ENCODE results near the gene RPS16.
A peak's percentile ranks its signal among the peaks of the same experiment; 100 is the strongest.

Gene RPS16

DNA sequence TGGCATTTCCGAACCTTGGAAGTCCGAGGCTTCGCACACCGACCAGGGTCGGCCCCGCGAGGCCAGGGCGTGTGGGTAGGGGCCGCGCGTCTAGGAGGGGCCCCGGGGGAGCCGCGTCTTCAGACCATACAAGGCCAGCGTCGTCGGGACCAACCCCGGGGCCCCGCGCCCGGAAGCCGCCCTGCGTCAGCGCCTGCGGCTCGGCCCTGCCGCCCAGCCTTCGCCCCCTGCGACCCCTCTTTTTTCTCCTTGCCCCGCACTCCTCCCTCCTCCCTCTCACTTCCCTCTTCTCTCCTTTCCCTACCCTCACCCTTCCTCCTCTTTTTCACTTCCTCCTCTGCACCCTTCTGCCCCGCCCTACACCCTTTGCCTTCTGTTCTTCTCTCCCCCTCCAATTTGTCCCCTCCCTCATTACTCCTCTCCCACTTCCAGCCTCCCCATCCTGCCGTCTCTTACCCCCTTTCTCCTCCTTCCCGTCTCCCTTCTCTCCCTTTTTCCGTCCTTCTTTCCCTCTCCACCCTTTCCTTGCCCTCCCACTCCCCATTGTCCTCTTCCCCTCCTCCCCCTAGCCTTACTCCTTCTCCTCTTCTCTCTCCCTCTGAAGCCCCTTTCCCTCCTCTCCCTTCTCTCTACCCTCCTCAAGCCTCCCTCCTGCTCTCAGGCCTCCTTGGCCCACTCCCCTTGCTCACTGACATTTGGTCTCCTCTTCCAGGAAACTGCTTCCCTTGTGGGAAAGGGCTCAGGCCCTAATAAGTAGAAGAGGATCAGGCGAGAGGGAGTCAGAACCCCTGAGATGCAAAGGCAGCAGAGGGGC lies 25.5 kb downstream of the RPS16 start (continued):
- TF ChIP-seq, protein P1, sequence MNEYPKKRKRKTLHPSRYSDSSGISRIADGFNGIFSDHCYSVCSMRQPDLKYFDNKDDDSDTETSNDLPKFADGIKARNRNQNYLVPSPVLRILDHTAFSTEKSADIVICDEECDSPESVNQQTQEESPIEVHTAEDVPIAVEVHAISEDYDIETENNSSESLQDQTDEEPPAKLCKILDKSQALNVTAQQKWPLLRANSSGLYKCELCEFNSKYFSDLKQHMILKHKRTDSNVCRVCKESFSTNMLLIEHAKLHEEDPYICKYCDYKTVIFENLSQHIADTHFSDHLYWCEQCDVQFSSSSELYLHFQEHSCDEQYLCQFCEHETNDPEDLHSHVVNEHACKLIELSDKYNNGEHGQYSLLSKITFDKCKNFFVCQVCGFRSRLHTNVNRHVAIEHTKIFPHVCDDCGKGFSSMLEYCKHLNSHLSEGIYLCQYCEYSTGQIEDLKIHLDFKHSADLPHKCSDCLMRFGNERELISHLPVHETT (tag by site-specific recombination; IDR thresholded peaks at IDR 0.05) = peak; percentile 87
- TF ChIP-seq ZNF121 (tag by site-specific recombination; IDR thresholded peaks at IDR 0.05) = no peak
- no peak for TF ChIP-seq ZNF114 (tag by site-specific recombination; IDR thresholded peaks at IDR 0.05)
- peak; percentile 91 for TF ChIP-seq SP3 (tag by site-specific recombination; IDR thresholded peaks at IDR 0.05)
- TF ChIP-seq ZNF248 (tag by site-specific recombination; IDR thresholded peaks at IDR 0.05) = peak; percentile 95
- TF ChIP-seq, protein P2, sequence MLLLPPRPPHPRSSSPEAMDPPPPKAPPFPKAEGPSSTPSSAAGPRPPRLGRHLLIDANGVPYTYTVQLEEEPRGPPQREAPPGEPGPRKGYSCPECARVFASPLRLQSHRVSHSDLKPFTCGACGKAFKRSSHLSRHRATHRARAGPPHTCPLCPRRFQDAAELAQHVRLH (tag by site-specific recombination; IDR thresholded peaks at IDR 0.05) = peak; percentile 85
- TF ChIP-seq ZNF302 (tag by site-specific recombination; IDR thresholded peaks at IDR 0.05; ENCODE audit: low read depth) = 0 out of 2 replicates have a peak, but pooled peaks have one; percentile 61
- peak; percentile 98 for TF ChIP-seq KLF1 (tag by site-specific recombination; IDR thresholded peaks at IDR 0.05)
- TF ChIP-seq, protein P3, sequence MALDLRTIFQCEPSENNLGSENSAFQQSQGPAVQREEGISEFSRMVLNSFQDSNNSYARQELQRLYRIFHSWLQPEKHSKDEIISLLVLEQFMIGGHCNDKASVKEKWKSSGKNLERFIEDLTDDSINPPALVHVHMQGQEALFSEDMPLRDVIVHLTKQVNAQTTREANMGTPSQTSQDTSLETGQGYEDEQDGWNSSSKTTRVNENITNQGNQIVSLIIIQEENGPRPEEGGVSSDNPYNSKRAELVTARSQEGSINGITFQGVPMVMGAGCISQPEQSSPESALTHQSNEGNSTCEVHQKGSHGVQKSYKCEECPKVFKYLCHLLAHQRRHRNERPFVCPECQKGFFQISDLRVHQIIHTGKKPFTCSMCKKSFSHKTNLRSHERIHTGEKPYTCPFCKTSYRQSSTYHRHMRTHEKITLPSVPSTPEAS (tag by site-specific recombination; IDR thresholded peaks at IDR 0.05) = no peak; the same call in none of the 2 replicates
- TF ChIP-seq ZNF837 (tag by site-specific recombination; IDR thresholded peaks at IDR 0.05) = no peak; the same call in 1 of the 2 replicates
- TF ChIP-seq ZNF211 (tag by site-specific recombination; IDR thresholded peaks at IDR 0.05; ENCODE audit: low read depth) = no peak
- TF ChIP-seq REPIN1 (tag by site-specific recombination; IDR thresholded peaks at IDR 0.05; ENCODE audit: low read depth) = peak; percentile 57; the same call in 1 of the 2 replicates
- TF ChIP-seq, protein P4, sequence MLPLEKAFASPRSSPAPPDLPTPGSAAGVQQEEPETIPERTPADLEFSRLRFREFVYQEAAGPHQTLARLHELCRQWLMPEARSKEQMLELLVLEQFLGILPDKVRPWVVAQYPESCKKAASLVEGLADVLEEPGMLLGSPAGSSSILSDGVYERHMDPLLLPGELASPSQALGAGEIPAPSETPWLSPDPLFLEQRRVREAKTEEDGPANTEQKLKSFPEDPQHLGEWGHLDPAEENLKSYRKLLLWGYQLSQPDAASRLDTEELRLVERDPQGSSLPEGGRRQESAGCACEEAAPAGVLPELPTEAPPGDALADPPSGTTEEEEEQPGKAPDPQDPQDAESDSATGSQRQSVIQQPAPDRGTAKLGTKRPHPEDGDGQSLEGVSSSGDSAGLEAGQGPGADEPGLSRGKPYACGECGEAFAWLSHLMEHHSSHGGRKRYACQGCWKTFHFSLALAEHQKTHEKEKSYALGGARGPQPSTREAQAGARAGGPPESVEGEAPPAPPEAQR (tag by site-specific recombination; IDR thresholded peaks at IDR 0.05) = peak; percentile 87
- TF ChIP-seq, protein P5, sequence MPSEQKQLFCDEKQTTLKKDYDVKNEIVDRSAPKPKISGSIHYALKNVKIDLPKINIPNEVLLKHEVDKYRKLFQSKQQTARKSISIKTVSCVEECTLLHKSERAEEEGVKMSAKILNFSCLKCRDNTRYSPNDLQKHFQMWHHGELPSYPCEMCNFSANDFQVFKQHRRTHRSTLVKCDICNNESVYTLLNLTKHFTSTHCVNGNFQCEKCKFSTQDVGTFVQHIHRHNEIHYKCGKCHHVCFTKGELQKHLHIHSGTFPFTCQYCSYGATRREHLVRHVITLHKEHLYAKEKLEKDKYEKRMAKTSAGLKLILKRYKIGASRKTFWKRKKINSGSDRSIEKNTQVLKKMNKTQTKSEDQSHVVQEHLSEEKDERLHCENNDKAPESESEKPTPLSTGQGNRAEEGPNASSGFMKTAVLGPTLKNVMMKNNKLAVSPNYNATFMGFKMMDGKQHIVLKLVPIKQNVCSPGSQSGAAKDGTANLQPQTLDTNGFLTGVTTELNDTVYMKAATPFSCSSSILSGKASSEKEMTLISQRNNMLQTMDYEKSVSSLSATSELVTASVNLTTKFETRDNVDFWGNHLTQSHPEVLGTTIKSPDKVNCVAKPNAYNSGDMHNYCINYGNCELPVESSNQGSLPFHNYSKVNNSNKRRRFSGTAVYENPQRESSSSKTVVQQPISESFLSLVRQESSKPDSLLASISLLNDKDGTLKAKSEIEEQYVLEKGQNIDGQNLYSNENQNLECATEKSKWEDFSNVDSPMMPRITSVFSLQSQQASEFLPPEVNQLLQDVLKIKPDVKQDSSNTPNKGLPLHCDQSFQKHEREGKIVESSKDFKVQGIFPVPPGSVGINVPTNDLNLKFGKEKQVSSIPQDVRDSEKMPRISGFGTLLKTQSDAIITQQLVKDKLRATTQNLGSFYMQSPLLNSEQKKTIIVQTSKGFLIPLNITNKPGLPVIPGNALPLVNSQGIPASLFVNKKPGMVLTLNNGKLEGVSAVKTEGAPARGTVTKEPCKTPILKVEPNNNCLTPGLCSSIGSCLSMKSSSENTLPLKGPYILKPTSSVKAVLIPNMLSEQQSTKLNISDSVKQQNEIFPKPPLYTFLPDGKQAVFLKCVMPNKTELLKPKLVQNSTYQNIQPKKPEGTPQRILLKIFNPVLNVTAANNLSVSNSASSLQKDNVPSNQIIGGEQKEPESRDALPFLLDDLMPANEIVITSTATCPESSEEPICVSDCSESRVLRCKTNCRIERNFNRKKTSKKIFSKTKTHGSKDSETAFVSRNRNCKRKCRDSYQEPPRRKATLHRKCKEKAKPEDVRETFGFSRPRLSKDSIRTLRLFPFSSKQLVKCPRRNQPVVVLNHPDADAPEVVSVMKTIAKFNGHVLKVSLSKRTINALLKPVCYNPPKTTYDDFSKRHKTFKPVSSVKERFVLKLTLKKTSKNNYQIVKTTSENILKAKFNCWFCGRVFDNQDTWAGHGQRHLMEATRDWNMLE (tag by site-specific recombination; conservative IDR thresholded peaks at IDR 0.05; ENCODE audit: low read depth) = no peak
- no peak for TF ChIP-seq ZFP37 (tag by site-specific recombination; IDR thresholded peaks at IDR 0.05)
- peak; percentile 98 for TF ChIP-seq SALL2 (tag by site-specific recombination; IDR thresholded peaks at IDR 0.05; ENCODE audit: borderline replicate concordance)
- TF ChIP-seq, protein P6, sequence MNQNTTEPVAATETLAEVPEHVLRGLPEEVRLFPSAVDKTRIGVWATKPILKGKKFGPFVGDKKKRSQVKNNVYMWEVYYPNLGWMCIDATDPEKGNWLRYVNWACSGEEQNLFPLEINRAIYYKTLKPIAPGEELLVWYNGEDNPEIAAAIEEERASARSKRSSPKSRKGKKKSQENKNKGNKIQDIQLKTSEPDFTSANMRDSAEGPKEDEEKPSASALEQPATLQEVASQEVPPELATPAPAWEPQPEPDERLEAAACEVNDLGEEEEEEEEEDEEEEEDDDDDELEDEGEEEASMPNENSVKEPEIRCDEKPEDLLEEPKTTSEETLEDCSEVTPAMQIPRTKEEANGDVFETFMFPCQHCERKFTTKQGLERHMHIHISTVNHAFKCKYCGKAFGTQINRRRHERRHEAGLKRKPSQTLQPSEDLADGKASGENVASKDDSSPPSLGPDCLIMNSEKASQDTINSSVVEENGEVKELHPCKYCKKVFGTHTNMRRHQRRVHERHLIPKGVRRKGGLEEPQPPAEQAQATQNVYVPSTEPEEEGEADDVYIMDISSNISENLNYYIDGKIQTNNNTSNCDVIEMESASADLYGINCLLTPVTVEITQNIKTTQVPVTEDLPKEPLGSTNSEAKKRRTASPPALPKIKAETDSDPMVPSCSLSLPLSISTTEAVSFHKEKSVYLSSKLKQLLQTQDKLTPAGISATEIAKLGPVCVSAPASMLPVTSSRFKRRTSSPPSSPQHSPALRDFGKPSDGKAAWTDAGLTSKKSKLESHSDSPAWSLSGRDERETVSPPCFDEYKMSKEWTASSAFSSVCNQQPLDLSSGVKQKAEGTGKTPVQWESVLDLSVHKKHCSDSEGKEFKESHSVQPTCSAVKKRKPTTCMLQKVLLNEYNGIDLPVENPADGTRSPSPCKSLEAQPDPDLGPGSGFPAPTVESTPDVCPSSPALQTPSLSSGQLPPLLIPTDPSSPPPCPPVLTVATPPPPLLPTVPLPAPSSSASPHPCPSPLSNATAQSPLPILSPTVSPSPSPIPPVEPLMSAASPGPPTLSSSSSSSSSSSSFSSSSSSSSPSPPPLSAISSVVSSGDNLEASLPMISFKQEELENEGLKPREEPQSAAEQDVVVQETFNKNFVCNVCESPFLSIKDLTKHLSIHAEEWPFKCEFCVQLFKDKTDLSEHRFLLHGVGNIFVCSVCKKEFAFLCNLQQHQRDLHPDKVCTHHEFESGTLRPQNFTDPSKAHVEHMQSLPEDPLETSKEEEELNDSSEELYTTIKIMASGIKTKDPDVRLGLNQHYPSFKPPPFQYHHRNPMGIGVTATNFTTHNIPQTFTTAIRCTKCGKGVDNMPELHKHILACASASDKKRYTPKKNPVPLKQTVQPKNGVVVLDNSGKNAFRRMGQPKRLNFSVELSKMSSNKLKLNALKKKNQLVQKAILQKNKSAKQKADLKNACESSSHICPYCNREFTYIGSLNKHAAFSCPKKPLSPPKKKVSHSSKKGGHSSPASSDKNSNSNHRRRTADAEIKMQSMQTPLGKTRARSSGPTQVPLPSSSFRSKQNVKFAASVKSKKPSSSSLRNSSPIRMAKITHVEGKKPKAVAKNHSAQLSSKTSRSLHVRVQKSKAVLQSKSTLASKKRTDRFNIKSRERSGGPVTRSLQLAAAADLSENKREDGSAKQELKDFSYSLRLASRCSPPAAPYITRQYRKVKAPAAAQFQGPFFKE (tag by site-specific recombination; IDR thresholded peaks at IDR 0.05; ENCODE audit: borderline replicate concordance) = no peak
- no peak; the same call in 1 of the 2 replicates for TF ChIP-seq ZNF214 (tag by site-specific recombination; IDR thresholded peaks at IDR 0.05; ENCODE audit: borderline replicate concordance)
- TF ChIP-seq ZNF660 (tag by site-specific recombination; IDR thresholded peaks at IDR 0.05) = no peak; the same call in none of the 2 replicates
- TF ChIP-seq ZNF16 (tag by site-specific recombination; IDR thresholded peaks at IDR 0.05; ENCODE audit: low read depth) = no peak
- 0 out of 2 replicates have a peak, but pooled peaks have one; percentile 77 for TF ChIP-seq ZNF221 (tag by site-specific recombination; IDR thresholded peaks at IDR 0.05; ENCODE audit: borderline replicate concordance)
- no peak for TF ChIP-seq ZFP41 (tag by site-specific recombination; IDR thresholded peaks at IDR 0.05; ENCODE audit: borderline replicate concordance)
- no peak for TF ChIP-seq ZNF138 (tag by site-specific recombination; IDR thresholded peaks at IDR 0.05; ENCODE audit: borderline replicate concordance)
